Astrocyte of the spinal cord (primary cell): ENCODE results near the gene RAPGEF5.

Experiments
- DNase-seq: peaks from one replicate; pipeline ENCODE4 v3.0.0; 2011; ENCODE audit warnings: low read depth, low spot score
- H3K4me3 ChIP-seq: 2 replicates; pipeline ENCODE4 v1.5.1; 2011; ENCODE audit warnings: low read depth, mild to moderate bottlenecking, low read length, moderate library complexity
- CTCF ChIP-seq: IDR thresholded peaks from 2 replicates; pipeline ENCODE4 v1.5.1; 2012; ENCODE audit warnings: low read depth, mild to moderate bottlenecking, low read length, inconsistent platforms
- in situ Hi-C: cut with HindIII; loops from 2 replicates; pipeline ENCODE4 v1.10.0; 2017; ENCODE audit warnings: low sequenced_read_pairs

RAPGEF5 gene

GRCh38 chr7:22123139-22123538 lies 233.8 kb downstream of the RAPGEF5 start:
- no peak for DNase-seq
- H3K4me3 ChIP-seq: no peak overlapping the region
- in situ Hi-C loops: no loop called here
- no peak for TF ChIP-seq CTCF

- no peak overlapping the region for H3K4me3 ChIP-seq
- DNase-seq: no peak
- TF ChIP-seq CTCF: no peak
- in situ Hi-C loops: no loop called here
Measured at GRCh38 chr7:22121702-22122474, 235.1 kb downstream of the RAPGEF5 start.

- in situ Hi-C loops: no loop called here
- DNase-seq: no peak
- no peak overlapping the region for H3K4me3 ChIP-seq
- no peak for TF ChIP-seq CTCF
Measured at GRCh38 chr7:22120391-22121053, 236.4 kb downstream of the RAPGEF5 start.

GRCh38 chr7:22117222-22117621 lies 239.7 kb downstream of the RAPGEF5 start:
- in situ Hi-C loops: no loop called here

GRCh38 chr7:22116451-22117030 lies 240.4 kb downstream of the RAPGEF5 start:
- in situ Hi-C loops: no loop called here

More at GRCh38 chr7:22117222-22117621, 239.7 kb downstream of the RAPGEF5 start:
- DNase-seq: no peak
- no peak for TF ChIP-seq CTCF
- no peak overlapping the region for H3K4me3 ChIP-seq

GRCh38 chr7:22115689-22116088 lies 241.3 kb downstream of the RAPGEF5 start:
- in situ Hi-C loops: no loop called here
- no peak for TF ChIP-seq CTCF
- DNase-seq: no peak
- no peak overlapping the region for H3K4me3 ChIP-seq

More at GRCh38 chr7:22116451-22117030, 240.4 kb downstream of the RAPGEF5 start:
- no peak for DNase-seq
- TF ChIP-seq CTCF: no peak
- H3K4me3 ChIP-seq: no peak overlapping the region
